GM12878 (cell line): Measurements from ENCODE around the gene CTR9.

ENCODE experiments used
- EZH2 ChIP-seq: IDR thresholded peaks from 2 replicates; pipeline ENCODE4 v1.6.1; 2012; ENCODE audit warnings: low read depth, mild to moderate bottlenecking, control low read depth, inconsistent platforms, low read length, borderline replicate concordance; ENCODE audit not compliant: control insufficient read depth
- SRF ChIP-seq, 2 experiments: IDR thresholded peaks; 2 replicates each; pipeline ENCODE4 v1.6.1; 2011; ENCODE audit warnings: low read depth in 2 of 2, low read length in 2 of 2, mild to moderate bottlenecking in 1 of 2, moderate library complexity in 1 of 2

DNA sequence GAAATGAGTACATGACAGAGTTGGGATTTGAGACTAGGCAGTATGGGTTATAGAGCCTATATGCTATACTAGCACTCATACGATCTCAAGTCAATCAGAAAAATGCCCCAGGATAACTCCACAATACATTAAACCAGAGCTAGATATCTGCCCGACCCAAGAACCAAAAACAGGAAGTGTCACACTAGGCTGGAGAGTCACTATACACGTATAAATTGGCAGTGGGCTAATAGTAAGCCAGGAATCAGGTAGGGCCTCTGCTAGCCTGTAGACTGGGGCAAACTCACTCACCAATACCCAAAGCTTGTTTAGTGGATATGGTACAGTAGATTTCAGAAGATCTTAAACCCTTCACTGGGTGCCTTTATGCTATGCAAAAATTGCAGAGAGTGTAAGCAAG is 73.8 kb downstream of the CTR9 start:
- no peak for TF ChIP-seq SRF (IDR thresholded peaks at IDR 0.05; ENCODE audit: low read depth in 2 of 2, low read length in 2 of 2)
- no peak for TF ChIP-seq EZH2
